GM12878 (cell line): Measurements from ENCODE around the gene TLR9. TPM values are rescaled to one million over a fixed set of nuclear protein-coding genes. Genes with fewer than 3 reads are reported as not detected.

Source experiments
- ATAC-seq: fragments of 200-7000 bp; cut with Tn5 transposase; 3 replicates; pipeline ENCODE4 v1.9.1; 2020; ENCODE audit warnings: mild to moderate bottlenecking, moderate library complexity
- BruUV-seq: library from RNA; stranded (reverse); fragments of 400-500 nt; replicated peaks from 2 replicates; lab custom pipeline; 2021; lab: Mats Ljungman, UMichigan
- CTCF ChIA-PET: fragments of 300-600 bp; sonication (Branson Sonifier 250); formaldehyde crosslinking; extraction: SDS; loops from one replicate; lab custom pipeline; 2021; ENCODE audit warnings: inconsistent platforms; lab: Yijun Ruan, JAX
- POLR2A ChIA-PET: fragments of 350-600 bp; formaldehyde crosslinking; extraction: SDS; loops from one replicate; lab custom pipeline; 2021; ENCODE audit warnings: inconsistent platforms; lab: Charles Lee
- RAD21 ChIA-PET: fragments of 300-600 bp; sonication (Branson Sonifier 250); formaldehyde crosslinking; loops from one replicate; lab custom pipeline; 2023; ENCODE audit warnings: antibody characterized with exemption; ENCODE audit not compliant: unreplicated experiment; lab: Charles Lee
- SMC1A ChIA-PET: fragments of 300-600 bp; sonication (Branson Sonifier 250); formaldehyde crosslinking; loops from one replicate; lab custom pipeline; 2023; ENCODE audit not compliant: unreplicated experiment, uncharacterized antibody; lab: Charles Lee
- DNase-seq: peaks from one replicate; pipeline ENCODE4 v3.0.0-alpha.2; 2011; ENCODE audit warnings: low read depth, low spot score
- FAIRE-seq: peaks from 3 replicates; lab custom pipeline; 2011; peaks lifted over from hg19 to GRCh38; lab: Jason Lieb, UNC
- H2AFZ ChIP-seq: 2 replicates; pipeline ENCODE4 v1.6.0; 2011; ENCODE audit warnings: low read depth, low read length, control low read depth; ENCODE audit not compliant: control insufficient read depth
- H3K27ac ChIP-seq: 2 replicates; pipeline ENCODE4 v1.5.1; 2011; ENCODE audit warnings: control low read depth; ENCODE audit not compliant: control insufficient read depth, insufficient read depth
- H3K27me3 ChIP-seq, 2 experiments: replicated peaks in 1 of 2; 2 replicates each; pipeline versions ENCODE4 v1.6.0 to v1.6.1; 2011; ENCODE audit warnings: low read length in 1 of 2; ENCODE audit not compliant: control insufficient read depth in 2 of 2, insufficient read depth in 2 of 2
- H3K36me3 ChIP-seq, 2 experiments: 2 replicates each; pipeline ENCODE4 v1.5.1; 2011; ENCODE audit warnings: low read length in 1 of 2; ENCODE audit not compliant: control insufficient read depth in 2 of 2, insufficient read depth in 2 of 2
- H3K4me1 ChIP-seq: 2 replicates; pipeline ENCODE4 v1.6.1; 2011; ENCODE audit warnings: mild to moderate bottlenecking, low read length, moderate library complexity, mixed read lengths; ENCODE audit not compliant: control insufficient read depth, insufficient read depth
- H3K4me2 ChIP-seq: 2 replicates; pipeline ENCODE4 v1.6.0; 2011; ENCODE audit warnings: control low read depth; ENCODE audit not compliant: control insufficient read depth, insufficient read depth
- H3K4me3 ChIP-seq: fragments of 200-600 bp; sonication (generic); 2 replicates; pipeline ENCODE4 v1.5.1; 2016
- H3K79me2 ChIP-seq: 2 replicates; pipeline ENCODE4 v1.6.0; 2011; ENCODE audit warnings: low read length; ENCODE audit not compliant: control insufficient read depth, insufficient read depth
- H3K9ac ChIP-seq: 2 replicates; pipeline ENCODE4 v1.8.0; 2011; ENCODE audit warnings: low read length, control low read depth, mixed read lengths; ENCODE audit not compliant: control insufficient read depth, insufficient read depth
- H3K9me3 ChIP-seq: replicated peaks from 3 replicates; pipeline ENCODE4 v1.5.1; 2011; ENCODE audit warnings: mild to moderate bottlenecking, low read length; ENCODE audit not compliant: control insufficient read depth, insufficient read depth
- H4K20me1 ChIP-seq: 2 replicates; pipeline ENCODE4 v1.6.0; 2011; ENCODE audit not compliant: control insufficient read depth, insufficient read depth
- EED ChIP-seq: sonication (generic); IDR thresholded peaks from 2 replicates; pipeline ENCODE4 v1.6.1; 2016; ENCODE audit warnings: antibody characterized with exemption, low read depth
- FOXM1 ChIP-seq: IDR thresholded peaks from 2 replicates; pipeline ENCODE4 v1.6.1; 2012; ENCODE audit warnings: low read depth, mild to moderate bottlenecking, inconsistent platforms, low read length, moderate library complexity
- IRF5 ChIP-seq: fragments of 450-650 bp; IDR thresholded peaks from 2 replicates; pipeline ENCODE4 v1.6.1; 2017; ENCODE audit warnings: borderline replicate concordance
- PML ChIP-seq: IDR thresholded peaks from 2 replicates; pipeline ENCODE4 v1.6.1; 2012; ENCODE audit warnings: low read length, inconsistent platforms
- POLR2AphosphoS2 ChIP-seq: IDR thresholded peaks from 2 replicates; pipeline ENCODE4 v1.6.1; 2011; ENCODE audit warnings: low read depth, mild to moderate bottlenecking, low read length, improper control_type of control experiment, moderate library complexity
- REST ChIP-seq: IDR thresholded peaks from 2 replicates; pipeline ENCODE4 v1.6.1; 2012; ENCODE audit warnings: mild to moderate bottlenecking, low read depth, low read length
- SIN3A ChIP-seq: IDR thresholded peaks from 2 replicates; pipeline ENCODE4 v1.6.1; 2012; ENCODE audit warnings: low read depth, low read length, improper control_type of control experiment
- SMARCA5 ChIP-seq: fragments of 450-650 bp; IDR thresholded peaks from 2 replicates; pipeline ENCODE4 v1.6.1; 2017; ENCODE audit warnings: mild to moderate bottlenecking
- SUZ12 ChIP-seq: fragments of 200-600 bp; sonication (generic); IDR thresholded peaks from one replicate; pipeline ENCODE4 v1.6.1; 2018; ENCODE audit warnings: antibody characterized with exemption, mild to moderate bottlenecking; ENCODE audit not compliant: unreplicated experiment
- TAF1 ChIP-seq: IDR thresholded peaks from 2 replicates; pipeline ENCODE4 v1.6.1; 2011; ENCODE audit warnings: mild to moderate bottlenecking, low read depth, low read length, borderline replicate concordance
- TARDBP ChIP-seq: IDR thresholded peaks from 2 replicates; pipeline ENCODE4 v1.6.1; 2016; ENCODE audit warnings: borderline replicate concordance
- ZNF24 ChIP-seq: fragments of 450-650 bp; IDR thresholded peaks from 2 replicates; pipeline ENCODE4 v1.6.1; 2017; ENCODE audit warnings: antibody characterized with exemption, mild to moderate bottlenecking
- ZSCAN29 ChIP-seq: fragments of 450-650 bp; IDR thresholded peaks from 2 replicates; pipeline ENCODE4 v1.6.1; 2017; ENCODE audit warnings: mild to moderate bottlenecking, moderate library complexity
- WGBS: methylation state at CpG from one replicate; pipeline ENCODE4 v1.1.6; 2016; ENCODE audit warnings: low lambda C conversion rate; ENCODE audit not compliant: insufficient replicate concordance, insufficient coverage; ENCODE audit errors: missing lambda C conversion rate; 5-methylcytosine and 5-hydroxymethylcytosine counted together
- in situ Hi-C: fragments of 300-500 bp; cut with MboI; formaldehyde crosslinking; loops from 9 replicates; pipeline ENCODE4 v1.14.3; 2018; ENCODE audit warnings: mixed read lengths
- intact Hi-C: fragments of 100-400 bp; cut with micrococcal nuclease; formaldehyde crosslinking; loops from one replicate; pipeline ENCODE4 v1.14.2; 2022; ENCODE audit not compliant: unreplicated experiment
- polyA plus RNA-seq, 11 experiments: library from polyadenylated mRNA; depleted of rRNA in 4 of 11; unstranded in 6 of 11; stranded (reverse) in 5 of 11; fragments of >200 nt; fragmentation: Nextera tagmentation in 4 of 11; fragmentation: Illumina TruSeq in 1 of 11; extraction: Ambion mirVana in 4 of 11; extraction: Trizol in 1 of 11; gene quantifications; 1 replicate in 1 of 11; 2 replicates in 10 of 11; pipeline versions ENCODE4 v1.2.1 to v1.2.3, GENCODE V29; 2011 to 2016; ENCODE audit warnings: inconsistent platforms in 2 of 11, missing spikeins in 2 of 11, low read depth in 1 of 11
- total RNA-seq, 4 experiments: library from RNA; depleted of rRNA in 3 of 4; stranded (reverse); fragments of >200 nt in 3 of 4; fragmentation: Illumina TruSeq in 1 of 4; extraction: Trizol in 1 of 4; gene quantifications; 2 replicates each; pipeline versions ENCODE4 v1.2.1 to v1.2.3, GENCODE V29; 2013 to 2021

TLR9 gene
- total and polyA plus RNA-seq, 10 of the 15 experiments (the other 5 are each of a cell fraction or from before 2014, with no cell fraction given), result 0.10 to 4.8 (median 0.53) TPM; not detected in 1

GRCh38 chr3:52190294-52191074, 35.0 kb downstream of the TLR9 start:
- no peak overlapping the region for H3K9ac ChIP-seq
- ChIA-PET POLR2A (interaction anchor here (0.5 to 0.6 kb wide), 2 partner anchors 44 to 90 kb away, joined by 3 to 4 read pairs; no protein-coding TSS in a partner anchor), SMC1A (no interaction called here), RAD21 (no interaction called here), CTCF (no interaction called here)
- FAIRE-seq (no peak), ATAC-seq (no peak)
- in situ Hi-C loops, result no loop called here
- H3K27ac ChIP-seq, result no peak overlapping the region
- no TSS peak for BruUV-seq
- H3K27me3 ChIP-seq, result no peaks in the 10 kb centered on the region
- H3K79me2 ChIP-seq, result no peaks in the 10 kb centered on the region
- no peak overlapping the region for H3K4me3 ChIP-seq
- no peaks in the 10 kb centered on the region for H4K20me1 ChIP-seq
- no peak overlapping the region for H2AFZ ChIP-seq
- WGBS, result 46% methylated on average over 9 of the region's 9 CpGs
- intact Hi-C loops, result no loop called here
- no peaks in the 10 kb centered on the region for H3K4me1 ChIP-seq
- H3K9me3 ChIP-seq, result no peaks in the 10 kb centered on the region
- no peak overlapping the region for H3K4me2 ChIP-seq
- TF ChIP-seq TAF1 (no peak), IRF5 (no peak), SIN3A (no peak), ZNF24 (no peak)
- TF ChIP-seq, all 136 proteins: peak for 0
- no peak for DNase-seq
- no peaks in the 10 kb centered on the region for H3K36me3 ChIP-seq

GRCh38 chr3:52188556-52188955, 36.9 kb downstream of the TLR9 start:
- H3K9ac ChIP-seq, result no peak overlapping the region
- no peak overlapping the region for H3K4me2 ChIP-seq
- no peaks in the 10 kb centered on the region for H3K79me2 ChIP-seq
- in situ Hi-C loops (no loop called here), intact Hi-C loops (no loop called here)
- RAD21 ChIA-PET, result interaction anchor here (1.0 to 1.4 kb wide), 2 partner anchors 18 to 185 kb away, joined by 3 read pairs; no protein-coding TSS in a partner anchor
- no peak for DNase-seq
- BruUV-seq, result no TSS peak
- no peak overlapping the region for H3K4me3 ChIP-seq
- POLR2A ChIA-PET, result interaction anchor here (0.6 kb wide), 1 partner anchor 37 kb away, joined by 5 read pairs; no protein-coding TSS in a partner anchor
- SMC1A ChIA-PET, result interaction anchor here (0.7 kb wide), 1 partner anchor 164 kb away, joined by 3 read pairs; no protein-coding TSS in a partner anchor
- H3K9me3 ChIP-seq, result no peaks in the 10 kb centered on the region
- CTCF ChIA-PET, result interaction anchor here (0.8 kb wide), 1 partner anchor 31 kb away, joined by 3 read pairs; no protein-coding TSS in a partner anchor
- H2AFZ ChIP-seq, result no peak overlapping the region
- H3K27ac ChIP-seq, result no peak overlapping the region
- no peaks in the 10 kb centered on the region for H3K27me3 ChIP-seq
- 6% methylated on average over 1 of the region's 1 CpG for WGBS
- no peak for ATAC-seq
- FAIRE-seq, result no peak
- H3K36me3 ChIP-seq, result no peaks in the 10 kb centered on the region
- no peaks in the 10 kb centered on the region for H3K4me1 ChIP-seq
- no peaks in the 10 kb centered on the region for H4K20me1 ChIP-seq
- TF ChIP-seq SUZ12 (no peak), FOXM1 (no peak), POLR2AphosphoS2 (no peak), REST (no peak), EED (no peak), PML (no peak), TARDBP (no peak), ZSCAN29 (no peak), SMARCA5 (no peak)
